ENCODE results near the gene SLC5A7.

SLC5A7 gene

DNA sequence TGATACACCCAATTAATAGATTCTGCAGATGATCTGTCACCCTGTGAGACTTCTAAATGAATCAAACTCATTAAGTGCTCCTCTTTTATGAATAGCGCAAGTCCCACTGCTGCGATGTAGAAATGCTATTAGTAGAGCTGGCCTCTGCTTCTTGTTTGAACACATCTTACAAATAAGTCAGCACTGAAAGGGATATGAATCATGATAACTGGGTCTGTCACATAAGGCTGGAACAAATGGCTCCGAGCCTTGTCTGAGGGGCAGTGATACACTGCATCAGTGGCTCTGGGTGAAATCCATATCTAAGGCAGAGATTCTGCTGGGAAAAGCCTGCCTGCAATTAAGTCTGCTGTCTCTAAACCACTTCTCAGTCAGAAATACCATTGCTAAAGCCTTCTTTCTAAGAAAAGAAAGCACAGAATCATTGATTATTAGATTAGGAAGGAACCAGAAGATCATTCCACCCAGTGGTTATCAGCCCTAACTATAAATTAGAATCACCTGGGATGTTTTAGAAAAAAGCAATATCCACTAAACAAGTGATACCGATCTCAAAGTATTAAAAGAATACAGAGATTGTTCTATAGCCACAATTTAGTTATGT, 75.2 kb downstream of the SLC5A7 start:
- H3K36me3 ChIP-seq (ENCODE audit: low read depth): no peaks in the 10 kb centered on the region
- H3K4me1 ChIP-seq (ENCODE audit: insufficient read depth, poor library complexity, severe bottlenecking): no peaks in the 10 kb centered on the region
- no peaks in the 10 kb centered on the region for H3K9me3 ChIP-seq (ENCODE audit: severe bottlenecking)
- no peak overlapping the region for H3K27ac ChIP-seq (ENCODE audit: poor library complexity, severe bottlenecking)
- TF ChIP-seq, protein P1, sequence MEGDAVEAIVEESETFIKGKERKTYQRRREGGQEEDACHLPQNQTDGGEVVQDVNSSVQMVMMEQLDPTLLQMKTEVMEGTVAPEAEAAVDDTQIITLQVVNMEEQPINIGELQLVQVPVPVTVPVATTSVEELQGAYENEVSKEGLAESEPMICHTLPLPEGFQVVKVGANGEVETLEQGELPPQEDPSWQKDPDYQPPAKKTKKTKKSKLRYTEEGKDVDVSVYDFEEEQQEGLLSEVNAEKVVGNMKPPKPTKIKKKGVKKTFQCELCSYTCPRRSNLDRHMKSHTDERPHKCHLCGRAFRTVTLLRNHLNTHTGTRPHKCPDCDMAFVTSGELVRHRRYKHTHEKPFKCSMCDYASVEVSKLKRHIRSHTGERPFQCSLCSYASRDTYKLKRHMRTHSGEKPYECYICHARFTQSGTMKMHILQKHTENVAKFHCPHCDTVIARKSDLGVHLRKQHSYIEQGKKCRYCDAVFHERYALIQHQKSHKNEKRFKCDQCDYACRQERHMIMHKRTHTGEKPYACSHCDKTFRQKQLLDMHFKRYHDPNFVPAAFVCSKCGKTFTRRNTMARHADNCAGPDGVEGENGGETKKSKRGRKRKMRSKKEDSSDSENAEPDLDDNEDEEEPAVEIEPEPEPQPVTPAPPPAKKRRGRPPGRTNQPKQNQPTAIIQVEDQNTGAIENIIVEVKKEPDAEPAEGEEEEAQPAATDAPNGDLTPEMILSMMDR (IDR thresholded peaks at IDR 0.05; ENCODE audit: poor library complexity, severe bottlenecking): no peak
- ATAC-seq (ENCODE audit: low read depth) (no peak), DNase-seq (ENCODE audit: low spot score) (no peak)
- H3K27me3 ChIP-seq (ENCODE audit: insufficient read depth, poor library complexity, severe bottlenecking): peaks cover 22% of the 10 kb centered on the region
- H3K4me3 ChIP-seq (ENCODE audit: severe bottlenecking): no peak overlapping the region

Data from RWPE2 (cell line).